ENCODE results near the gene PTPRB.

DNA sequence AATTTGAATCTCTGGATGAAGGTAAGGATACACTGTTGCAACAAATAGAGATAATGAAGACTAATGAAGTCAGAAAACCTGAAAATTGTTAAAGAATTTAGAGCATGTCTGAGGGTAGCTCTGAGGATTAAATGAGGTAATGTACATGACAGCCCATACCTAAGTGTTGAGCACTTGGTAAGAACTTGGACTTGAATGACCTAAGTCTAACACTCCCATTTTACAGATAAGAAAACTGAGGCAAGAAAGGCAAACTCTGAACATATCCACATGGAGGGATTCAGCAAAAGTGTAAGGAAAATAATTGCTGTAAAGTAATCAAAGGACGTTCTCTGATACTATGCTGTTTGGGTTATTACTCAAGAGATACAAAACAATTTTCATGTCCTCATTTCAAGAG lies 29.0 kb downstream of the PTPRB start:
- TF ChIP-seq, protein P1, sequence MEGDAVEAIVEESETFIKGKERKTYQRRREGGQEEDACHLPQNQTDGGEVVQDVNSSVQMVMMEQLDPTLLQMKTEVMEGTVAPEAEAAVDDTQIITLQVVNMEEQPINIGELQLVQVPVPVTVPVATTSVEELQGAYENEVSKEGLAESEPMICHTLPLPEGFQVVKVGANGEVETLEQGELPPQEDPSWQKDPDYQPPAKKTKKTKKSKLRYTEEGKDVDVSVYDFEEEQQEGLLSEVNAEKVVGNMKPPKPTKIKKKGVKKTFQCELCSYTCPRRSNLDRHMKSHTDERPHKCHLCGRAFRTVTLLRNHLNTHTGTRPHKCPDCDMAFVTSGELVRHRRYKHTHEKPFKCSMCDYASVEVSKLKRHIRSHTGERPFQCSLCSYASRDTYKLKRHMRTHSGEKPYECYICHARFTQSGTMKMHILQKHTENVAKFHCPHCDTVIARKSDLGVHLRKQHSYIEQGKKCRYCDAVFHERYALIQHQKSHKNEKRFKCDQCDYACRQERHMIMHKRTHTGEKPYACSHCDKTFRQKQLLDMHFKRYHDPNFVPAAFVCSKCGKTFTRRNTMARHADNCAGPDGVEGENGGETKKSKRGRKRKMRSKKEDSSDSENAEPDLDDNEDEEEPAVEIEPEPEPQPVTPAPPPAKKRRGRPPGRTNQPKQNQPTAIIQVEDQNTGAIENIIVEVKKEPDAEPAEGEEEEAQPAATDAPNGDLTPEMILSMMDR (IDR thresholded peaks at IDR 0.05; ENCODE audit: poor library complexity) = no peak
- no peak for TF ChIP-seq EZH2 (IDR thresholded peaks at IDR 0.05; ENCODE audit: borderline replicate concordance)
- no peak for TF ChIP-seq EZH2phosphoT487 (IDR thresholded peaks at IDR 0.05; ENCODE audit: low read depth, severe bottlenecking, unreplicated experiment)

Data from hepatocyte (in vitro differentiated cells).